DMS79 treated with DMSO at 0.1 percent for 48 hours (cell line): ENCODE data around the gene LALBA.
"Not testable (repeated sequence)": the region's sequence is repeated elsewhere in the genome, so short reads cannot be mapped to it uniquely, and the experiment has no call there.

Experiments
- DNase-seq: peaks from one replicate; lab custom pipeline; 2025; lab: John Stamatoyannopoulos, UW

LALBA gene

DNA sequence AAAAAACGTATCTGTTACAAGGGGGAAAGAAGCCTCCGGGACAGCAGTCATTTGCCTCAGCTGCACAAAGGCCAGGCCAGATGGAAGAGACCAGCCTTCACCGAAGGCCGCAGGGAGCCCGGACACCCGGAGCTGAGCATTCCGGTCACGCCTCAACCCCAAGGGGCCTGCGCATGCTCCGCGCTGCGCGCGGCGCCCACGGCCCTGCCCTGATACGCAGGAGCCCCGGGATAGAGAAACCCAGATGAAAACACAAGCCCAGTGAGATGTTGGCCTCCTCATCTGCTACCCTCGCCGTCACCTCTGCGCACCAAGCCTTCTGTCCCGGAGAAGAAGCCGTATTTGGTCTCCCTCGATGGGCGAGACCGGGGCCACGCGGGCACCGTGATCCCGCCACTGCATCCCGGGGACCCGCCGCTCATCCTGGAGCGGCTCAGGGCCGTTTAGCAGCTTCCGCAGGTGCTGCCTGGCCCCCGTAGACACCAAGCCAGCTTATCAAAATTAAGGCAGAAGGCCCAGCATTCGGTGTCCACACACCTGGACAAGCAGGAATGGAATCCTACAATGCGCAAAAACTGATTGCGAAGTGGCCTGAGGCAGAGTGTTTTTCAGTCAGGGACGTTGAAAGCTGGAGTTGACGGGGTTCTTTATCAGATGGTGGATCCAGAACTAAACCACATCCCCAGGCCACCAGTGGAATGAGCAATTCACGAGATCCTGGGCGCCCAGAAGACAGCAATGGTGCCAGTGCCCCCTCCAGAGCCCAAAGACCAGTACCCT is 41.8 kb downstream of the LALBA start:
- DNase-seq = no peak

DNA sequence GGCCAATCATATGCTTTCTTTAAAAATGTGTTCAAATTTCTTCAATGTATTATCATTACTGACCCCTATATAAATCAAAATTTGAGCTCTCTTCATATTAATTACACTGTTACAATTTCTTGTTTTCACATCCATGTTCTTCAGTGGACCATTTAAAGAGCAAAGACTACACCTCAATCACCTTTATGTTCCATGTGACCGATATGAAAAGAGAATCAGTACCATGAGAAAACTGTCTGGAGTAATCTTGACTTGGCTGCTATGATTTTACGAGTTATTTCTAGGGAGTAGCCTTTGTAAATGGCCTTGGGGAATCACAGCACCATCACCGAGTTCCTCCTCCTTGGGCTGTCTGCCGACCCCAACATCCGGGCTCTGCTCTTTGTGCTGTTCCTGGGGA is 44.5 kb downstream of the LALBA start, which contains the start of gene OR8S1:
Gene OR8S1 (plus strand): TSS at position 301 of the 400 bp plus-strand sequence. CDS start 0 bp downstream, at position 301.
- no peak for DNase-seq

DNA sequence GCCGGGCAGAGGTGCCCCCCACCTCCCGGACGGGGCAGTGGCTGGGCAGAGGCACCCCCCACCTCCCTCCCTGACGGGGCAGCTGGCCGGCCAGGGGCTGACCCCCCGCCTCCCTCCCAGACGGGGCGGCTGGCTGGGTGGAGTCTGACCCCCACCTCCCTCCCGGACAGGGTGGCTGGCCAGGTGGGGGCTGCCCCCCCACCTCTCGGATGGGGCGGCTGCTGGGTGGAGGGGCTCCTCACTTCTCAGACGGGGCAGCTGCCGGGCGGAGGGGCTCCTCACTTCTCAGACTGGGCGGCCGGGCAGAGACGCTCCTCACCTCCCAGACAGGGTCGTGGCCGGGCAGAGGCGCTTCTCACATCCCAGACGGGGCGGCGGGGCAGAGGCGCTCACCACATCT is 49.5 kb downstream of the LALBA start:
- DNase-seq = not testable (repeated sequence)
